Measurements from ENCODE around the gene NCAPD2.

- no peak for TF ChIP-seq CTCF (IDR thresholded peaks at IDR 0.05)
- TF ChIP-seq POLR2A (IDR thresholded peaks at IDR 0.05) = no peak
These were observed 58.2 kb downstream of the NCAPD2 start for GRCh38 chr12:6552140-6552551.
